Fibroblast of skin of right biceps (primary cell): ENCODE measurements around the gene SRRT.

Experiments used
- DNase-seq: peaks from one replicate; pipeline ENCODE4 v3.0.0-alpha.2; 2013

Gene SRRT, protein sequence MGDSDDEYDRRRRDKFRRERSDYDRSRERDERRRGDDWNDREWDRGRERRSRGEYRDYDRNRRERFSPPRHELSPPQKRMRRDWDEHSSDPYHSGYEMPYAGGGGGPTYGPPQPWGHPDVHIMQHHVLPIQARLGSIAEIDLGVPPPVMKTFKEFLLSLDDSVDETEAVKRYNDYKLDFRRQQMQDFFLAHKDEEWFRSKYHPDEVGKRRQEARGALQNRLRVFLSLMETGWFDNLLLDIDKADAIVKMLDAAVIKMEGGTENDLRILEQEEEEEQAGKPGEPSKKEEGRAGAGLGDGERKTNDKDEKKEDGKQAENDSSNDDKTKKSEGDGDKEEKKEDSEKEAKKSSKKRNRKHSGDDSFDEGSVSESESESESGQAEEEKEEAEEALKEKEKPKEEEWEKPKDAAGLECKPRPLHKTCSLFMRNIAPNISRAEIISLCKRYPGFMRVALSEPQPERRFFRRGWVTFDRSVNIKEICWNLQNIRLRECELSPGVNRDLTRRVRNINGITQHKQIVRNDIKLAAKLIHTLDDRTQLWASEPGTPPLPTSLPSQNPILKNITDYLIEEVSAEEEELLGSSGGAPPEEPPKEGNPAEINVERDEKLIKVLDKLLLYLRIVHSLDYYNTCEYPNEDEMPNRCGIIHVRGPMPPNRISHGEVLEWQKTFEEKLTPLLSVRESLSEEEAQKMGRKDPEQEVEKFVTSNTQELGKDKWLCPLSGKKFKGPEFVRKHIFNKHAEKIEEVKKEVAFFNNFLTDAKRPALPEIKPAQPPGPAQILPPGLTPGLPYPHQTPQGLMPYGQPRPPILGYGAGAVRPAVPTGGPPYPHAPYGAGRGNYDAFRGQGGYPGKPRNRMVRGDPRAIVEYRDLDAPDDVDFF

DNA sequence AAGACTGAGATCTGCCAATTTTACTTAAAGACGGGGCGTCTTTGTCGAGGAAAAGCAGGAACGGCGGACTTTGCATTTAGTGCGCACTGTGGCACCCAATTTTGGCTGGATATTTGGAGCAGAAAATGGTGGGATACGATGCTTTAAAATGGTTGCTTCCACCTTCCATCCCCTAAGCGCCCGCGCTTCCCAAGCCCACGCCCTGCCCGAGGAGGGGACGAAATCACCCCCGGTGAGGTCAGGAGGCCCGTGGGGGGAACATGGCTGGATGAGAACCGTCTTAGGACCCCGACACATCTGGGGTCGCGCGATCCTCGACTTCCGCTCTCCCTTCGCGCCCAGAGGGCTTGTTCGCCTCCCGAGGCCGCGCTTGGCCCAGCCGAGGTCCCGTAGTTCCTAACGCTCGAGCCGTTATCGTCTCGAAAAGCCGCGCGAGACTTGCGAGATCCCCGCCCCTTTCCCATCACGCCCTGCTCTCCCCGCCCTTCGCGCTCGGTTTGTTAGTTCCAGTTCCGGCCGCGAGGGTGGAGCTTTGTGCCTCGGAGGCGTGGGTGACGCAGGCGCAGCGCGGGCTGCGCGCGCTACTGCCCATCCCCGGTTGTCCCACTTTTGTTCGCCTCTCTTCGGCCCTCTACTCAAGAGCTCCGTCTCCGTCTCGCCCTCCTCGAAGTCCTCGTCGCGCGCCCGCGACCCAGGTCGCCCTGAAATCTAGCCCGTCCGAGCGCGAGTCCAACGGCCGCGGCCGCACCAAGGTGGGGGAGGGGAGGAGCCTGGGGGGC is at the start of gene SRRT:
TSS of gene SRRT (plus strand) at position 527 of the 779 bp plus-strand sequence. CDS start 488 bp downstream, outside the sequence.
- peak; percentile 99 for DNase-seq

DNA sequence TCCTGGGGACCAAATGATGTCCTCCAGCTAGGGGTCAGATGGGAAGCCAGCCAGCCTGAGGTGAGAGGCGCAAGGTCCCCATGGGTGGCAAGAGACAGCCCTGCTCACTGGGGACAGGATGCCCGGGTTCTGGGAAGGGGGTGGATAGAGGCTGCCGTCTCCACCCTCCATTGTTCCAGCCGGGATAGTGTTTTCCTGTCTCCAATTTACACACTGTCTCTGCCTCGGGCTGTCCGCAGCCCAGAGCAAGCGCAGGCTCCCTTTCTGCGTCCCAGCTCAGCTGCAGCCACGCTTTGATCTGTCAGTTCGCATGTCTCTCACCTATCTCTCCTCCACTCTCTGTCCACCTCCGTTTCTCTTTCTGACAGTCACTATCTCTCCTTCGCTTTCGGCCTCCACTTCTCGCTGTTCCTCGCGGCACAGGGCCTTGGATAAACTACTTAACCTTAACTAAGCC is 49.7 kb upstream of the SRRT start:
- peak; percentile 21 for DNase-seq

DNA sequence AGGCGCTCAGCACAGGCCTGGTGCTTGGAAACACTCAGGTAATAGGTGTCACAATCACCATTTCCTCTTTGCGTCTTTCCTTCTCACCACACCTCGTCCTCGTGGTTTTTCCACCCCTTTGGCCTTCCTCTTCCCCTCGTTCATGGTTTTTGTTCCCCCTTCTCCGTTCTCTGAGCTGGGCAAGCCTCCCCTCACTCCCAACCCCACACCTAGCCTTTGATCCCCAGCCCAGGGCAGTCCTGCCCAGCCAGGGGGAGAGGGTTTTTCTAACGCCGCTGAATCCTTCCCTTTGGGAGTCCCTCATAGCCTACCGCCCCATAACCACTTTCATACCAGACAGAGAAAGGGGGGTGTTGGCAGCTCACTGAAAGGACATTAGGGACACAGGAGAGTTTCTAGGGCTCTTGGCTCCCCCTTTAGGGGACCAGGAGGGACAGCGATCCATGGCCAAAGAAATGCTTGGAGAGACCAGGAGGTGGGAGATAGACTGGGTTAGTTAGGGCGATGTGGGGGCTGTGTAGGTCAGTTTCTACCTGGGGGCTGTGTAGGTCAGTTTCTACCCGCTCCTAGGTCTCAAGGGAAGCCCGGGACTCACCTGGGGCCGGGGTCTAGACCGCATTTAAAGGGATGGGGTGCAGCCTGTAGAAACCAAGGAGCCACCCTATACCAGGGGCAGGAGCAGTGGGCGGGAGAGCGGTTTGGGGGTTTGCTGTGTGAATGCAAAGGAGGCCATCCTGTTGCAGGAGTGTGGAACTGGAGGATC is 49.0 kb upstream of the SRRT start:
- peak; percentile 67 for DNase-seq

DNA sequence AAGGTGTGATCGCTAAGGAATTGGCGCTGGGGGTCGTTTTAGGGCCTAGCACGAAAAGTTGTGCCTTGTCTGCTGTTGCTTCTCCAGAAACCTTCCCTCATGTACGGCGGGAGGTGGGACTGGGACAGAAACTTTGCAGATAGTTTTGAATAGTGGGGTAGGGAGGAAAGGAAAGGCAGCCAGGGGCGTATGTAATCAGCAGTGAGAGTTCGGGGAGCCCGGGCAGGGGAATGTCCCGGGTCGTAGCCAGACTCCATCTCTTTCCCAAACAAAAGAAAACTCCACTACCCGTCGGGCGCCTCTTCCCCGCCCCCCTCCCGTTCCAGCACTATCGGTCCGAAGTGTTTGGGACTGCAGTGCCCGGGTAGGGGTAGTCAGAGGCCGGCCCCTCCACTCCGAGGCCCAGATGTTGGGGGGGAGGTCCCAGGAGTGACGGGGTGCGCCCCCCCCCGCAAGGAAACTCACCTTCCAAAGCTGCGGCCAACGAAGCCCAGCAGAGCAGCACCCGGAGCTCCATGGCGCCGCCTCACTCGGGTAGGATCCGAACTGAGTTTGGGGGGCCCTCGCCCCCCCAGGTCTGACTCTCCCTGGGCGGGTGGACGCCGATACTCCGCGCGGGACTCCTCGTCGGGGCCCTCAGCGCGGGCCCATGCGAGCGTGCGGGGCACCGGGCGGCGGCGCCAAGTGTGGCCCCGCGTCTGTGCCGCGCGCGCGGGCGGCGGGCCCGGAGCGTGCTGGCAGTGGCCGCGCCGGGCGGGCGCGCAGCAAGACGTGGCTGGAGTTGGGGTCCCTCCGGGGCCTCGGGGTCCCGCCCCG is 48.2 kb upstream of the SRRT start:
- no peak for DNase-seq

DNA sequence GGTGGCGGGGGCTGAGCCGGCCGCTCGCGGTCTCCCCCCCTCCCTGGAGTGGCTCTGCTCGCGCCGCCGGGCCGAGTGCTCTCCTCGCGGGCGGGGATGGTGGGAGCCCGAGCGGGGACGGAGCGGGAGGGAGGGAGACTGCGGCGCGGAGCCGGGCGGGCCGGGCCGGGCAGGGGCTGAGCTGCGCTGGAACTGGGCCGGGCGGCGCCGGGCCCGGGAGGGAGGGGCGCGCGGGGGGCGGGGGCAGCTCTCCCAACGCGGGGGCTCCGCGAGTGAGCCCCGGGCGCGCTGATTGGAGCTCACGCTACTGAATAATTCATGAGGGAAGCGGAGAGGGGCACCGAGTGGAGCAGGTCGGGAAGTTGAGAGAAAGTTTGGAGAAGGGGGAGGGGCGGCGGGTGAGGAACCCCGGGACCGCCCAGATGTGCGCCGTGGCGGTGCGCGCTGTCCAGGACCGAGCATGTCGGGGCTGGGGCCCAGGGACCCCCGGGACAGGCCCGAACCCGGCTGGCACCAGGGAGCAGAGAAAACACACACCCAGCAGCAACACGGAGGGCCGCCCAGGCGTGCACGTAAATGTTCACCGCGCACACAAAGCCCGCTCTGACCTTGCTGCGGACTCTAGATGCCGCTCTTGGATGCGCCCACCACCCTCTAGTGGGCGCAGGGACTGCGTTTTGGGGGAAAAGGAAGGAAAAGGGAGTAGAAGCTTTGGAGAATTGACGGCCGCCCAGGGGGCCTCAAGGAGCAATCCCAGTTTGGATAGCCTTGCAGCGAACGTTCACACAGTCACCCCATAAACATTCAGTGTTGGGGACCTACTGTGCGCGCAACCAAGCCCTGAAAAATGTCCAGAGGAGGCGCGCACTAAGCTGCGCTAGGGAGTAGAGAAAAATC is 47.3 kb upstream of the SRRT start, which contains the start of gene EPHB4:
TSS of gene EPHB4 (minus strand) at position 194 of the 897 bp plus-strand sequence. CDS start 493 bp downstream, outside the sequence.
- DNase-seq: peak; percentile 93

DNA sequence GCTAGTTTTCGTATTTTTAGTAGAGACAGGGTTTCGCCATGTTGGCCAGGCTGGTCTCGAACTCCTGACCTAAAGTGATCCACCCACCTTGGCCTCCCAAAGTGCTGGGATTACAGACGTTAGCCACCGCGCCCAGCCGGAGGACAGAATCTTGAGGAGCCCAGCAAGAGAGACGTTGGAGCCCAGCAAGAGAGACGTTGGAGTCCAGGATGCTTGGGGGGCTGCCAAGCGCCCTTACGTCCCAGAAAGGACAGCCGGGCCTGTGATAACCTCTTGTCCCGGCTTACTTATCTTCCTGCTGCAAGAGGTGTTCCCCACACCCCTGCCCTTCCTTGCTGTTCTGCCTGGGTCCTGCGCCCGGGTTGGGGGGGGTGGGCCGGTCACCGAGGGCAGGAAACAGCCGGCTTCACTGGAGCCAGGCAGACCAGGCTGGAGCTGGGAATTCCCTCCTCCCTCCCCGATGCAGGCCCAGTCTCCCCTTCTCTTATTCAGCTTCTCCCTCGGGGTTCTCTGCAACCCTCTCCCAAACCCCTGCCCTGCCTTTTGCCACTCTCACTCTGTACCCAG is 45.7 kb upstream of the SRRT start:
- DNase-seq: no peak

DNA sequence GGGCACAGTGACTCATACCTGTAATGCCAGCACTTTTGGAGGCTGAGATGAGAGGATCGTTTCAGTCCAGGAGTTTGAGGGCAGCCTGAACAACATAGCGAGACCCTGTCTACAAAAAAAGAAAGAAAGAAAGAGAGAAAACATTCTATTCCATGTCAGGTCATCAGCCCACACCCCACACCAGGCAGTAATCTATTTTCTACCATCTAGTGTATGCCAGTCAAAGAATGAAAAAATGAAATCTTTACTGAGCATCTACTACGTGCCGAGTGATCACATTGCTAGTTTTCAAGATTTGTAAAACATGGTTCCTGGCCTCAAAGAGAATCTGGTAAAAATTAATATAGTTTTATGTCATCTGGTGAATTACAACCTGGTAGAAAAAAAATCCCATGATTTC is 44.5 kb upstream of the SRRT start:
- no peak for DNase-seq

DNA sequence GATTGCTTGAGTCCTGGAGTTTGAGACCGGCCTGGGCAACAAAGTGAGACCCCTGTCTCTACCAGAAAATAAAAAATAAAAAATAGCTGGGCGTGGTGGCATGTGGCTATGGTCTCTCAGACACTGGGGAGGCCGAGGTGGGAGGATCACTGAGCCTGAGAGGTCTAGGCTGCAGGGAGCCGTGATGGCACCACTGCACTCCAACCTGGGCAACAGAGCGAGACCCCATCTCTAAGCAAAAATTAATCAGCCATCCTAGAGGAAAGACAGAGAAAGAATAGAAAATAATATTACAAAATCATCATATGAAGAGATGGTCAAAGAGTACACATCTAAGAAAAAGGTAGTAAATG is 42.6 kb upstream of the SRRT start:
- DNase-seq: no peak

DNA sequence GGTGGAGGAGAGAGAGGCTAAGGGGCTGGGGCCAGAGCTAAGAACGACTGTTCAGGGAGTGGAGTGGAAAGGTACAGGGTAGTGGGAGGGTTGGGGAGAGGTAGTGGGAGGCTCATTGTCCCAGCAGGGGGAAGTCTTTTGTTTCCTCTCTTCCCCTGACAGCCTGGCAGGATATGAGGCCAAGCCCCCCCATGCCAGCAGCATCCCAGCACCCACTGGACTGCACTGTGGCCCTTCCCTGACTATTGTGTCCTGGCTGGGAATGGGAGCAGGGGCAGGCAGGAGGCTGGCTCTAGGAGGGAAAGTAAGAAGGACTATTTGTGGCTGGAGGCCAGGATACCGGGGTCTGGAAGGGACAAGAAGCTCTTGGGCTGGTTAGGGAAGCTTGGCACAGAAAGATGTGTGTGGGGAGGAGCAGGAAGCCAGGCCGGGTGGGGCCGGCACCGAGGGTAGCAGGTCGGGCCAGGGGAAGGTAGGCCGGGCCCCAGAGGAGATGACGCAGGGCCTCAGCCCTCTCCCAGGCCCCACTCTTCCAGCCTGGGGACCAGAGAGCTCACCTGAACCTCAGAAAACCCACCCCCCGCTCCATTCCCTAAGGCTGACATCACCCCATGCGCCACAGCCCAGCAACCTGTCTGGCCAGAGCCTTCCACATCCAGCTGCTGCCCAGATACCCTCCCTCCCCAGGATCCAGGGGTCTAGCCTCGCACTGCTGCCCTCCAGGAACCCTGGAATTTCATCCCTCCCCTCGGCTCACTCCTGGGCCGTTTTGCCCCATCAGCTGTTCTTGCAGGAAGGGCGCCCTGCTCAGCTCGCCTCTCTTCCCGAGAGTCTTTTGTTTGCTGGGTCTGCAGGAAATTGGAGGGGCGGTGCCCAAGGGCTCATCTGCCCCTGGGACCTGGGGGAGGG is 38.7 kb upstream of the SRRT start:
- DNase-seq: peak; percentile 56

DNA sequence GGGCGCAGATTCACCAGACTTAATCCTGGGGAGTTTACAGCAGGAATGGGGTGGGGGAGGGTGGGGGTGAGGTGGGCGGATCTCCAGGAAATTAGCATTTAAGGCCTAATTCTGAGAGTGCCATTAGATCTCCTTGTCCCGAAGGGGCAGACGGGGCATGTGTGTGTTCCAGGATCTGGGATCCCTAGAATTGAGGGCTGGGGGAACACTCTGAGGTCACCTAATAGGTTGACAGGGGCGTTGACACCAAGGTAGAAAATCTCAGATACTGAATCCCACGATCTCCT is 38.1 kb upstream of the SRRT start:
- no peak for DNase-seq

DNA sequence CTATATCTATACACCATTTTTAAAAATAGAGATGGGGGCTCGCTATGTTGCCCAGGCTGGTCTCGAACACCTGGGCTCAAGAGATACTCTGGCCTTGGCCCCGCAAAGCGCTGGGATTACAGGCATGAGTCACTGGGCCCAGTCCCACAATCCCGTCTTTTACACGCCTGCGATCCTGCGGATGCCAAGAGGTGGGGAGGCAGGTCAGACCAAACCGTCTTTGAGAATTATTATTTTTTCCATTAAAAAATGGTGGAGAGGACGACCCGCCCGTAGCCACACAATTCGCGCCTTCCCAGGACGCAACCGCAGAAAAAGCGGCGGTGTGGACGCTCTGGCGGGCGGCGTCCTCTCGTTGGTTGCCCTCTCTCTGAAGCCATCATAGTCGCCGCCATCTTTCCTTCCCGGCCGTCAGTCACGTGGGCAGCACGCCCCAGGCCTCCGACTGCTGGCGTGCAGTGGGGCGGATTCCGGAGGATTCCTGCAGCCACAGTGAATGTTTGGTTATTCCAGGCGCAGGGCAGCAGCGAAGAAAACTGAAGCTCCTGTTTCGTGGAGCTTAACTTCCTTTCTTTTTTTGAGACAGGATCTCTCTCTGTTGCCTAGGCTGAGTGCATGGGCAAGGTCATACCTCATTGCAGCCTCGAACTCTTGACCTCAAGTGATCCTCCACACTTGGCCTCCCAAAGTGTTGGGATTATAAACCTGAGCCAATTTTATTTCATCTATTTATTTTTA is 37.6 kb upstream of the SRRT start:
- DNase-seq: peak; percentile 94

DNA sequence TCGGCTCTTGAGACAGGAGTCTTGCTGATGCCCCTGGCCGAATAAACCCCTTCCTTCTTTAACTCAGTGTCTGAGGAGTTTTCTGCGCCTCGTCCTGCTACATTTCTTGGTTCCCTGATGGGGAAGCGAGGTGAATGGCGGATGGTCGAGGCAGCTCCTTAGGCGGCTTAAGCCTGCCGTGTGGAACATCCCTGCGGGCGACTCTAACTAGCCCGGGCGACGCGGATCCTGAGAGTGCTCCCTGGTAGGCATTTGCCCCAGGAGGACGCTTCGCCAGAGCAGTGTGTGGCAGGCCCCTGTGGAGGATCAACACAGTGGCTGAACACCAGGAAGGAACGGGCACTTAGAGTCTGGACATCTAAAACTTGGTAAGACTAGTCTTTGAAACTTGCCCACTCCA is 35.5 kb upstream of the SRRT start:
- DNase-seq: no peak

DNA sequence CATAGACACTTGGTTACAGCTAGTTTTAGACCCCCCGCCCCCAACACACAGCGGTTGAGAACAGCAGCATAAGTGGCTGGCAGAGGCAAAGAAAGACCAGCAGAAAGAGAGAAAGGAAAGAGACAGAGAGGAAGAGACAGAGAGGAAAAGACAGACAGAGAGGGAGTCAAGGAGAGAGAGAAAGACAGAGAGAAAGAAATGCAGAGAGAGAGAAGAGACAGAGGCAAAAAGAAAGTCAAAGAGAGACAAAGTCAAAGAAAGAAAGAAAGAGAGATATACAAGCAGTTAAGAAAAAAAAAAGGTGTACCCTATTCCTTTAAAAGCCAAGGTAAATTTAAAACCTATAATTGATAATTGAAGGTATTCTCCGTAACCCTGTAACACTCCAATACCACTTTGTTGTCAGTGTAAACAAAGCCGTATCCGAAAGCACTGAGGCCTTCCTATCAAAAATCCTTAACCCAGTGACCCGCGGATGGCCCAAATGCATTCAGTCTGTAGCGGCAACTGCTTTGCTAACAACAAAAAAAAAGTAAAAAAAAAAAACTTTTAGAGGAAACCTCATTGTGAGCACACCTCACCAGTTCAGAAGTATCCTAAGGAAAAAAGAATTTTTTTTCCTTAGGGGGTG is 34.3 kb upstream of the SRRT start:
- no peak for DNase-seq

DNA sequence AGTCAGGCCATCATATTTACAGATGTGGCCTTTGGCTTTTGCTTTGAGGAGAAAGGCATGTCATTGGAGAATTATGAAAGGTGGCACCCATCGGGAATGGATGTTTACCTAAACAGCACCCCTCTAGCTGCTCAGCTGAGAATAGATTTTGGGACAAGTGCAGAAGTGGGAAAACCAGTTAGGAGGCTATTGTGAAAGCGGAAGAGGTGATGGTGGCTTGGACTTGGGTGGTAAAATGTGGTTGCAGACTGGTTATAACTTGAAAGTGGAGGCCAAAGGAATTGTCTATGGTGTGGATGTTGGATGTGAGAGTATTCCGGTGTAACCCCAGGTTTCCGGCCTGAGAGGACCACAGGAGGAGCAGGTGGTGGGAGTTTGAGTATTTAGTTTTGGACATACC is 27.5 kb upstream of the SRRT start:
- DNase-seq: no peak

DNA sequence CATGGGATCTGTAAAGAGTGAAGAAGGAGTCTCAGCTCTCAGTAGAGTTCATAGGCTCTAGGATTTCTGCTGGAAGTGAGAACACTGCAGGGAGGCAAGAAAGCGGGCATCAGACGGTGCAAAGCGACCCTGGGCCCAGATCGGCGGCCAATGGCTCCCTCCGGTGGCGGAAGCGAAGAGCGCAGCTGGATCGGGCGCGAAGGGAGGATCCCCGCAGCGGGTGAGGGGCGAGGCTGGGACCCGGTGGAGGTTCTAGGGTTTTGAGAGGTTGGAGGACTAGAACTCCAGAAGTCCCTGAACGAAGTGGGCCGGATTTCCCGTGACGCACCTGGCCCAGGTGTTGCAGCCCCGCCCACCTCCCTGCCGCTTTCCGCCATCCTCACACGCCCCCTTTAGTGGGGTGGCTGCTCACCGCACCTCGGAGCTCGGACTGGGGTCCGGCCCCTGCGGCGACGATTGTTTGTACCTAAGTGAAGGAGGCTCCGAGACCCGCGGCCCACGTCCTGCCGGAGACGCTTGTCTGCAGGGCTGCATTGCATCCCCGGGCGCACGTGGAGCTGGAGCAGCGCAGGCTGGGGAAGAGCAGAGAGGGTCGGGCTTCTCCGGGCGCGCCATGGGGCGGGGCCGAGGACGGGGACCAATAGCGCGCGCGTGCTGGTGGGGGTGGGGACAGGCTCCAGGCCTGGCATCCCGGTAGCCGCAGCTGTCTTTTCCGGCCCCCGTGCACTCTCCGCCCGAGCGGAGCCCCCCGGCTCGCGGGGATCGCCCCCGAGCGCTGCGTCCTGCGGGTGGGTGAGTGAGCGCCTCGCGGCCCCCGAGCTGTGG is 22.6 kb upstream of the SRRT start, which contains the start of gene SLC12A9:
TSS of gene SLC12A9 (plus strand) at position 666 of the 825 bp plus-strand sequence. CDS start 1,485 bp downstream, outside the sequence.
- DNase-seq: peak; percentile 90

DNA sequence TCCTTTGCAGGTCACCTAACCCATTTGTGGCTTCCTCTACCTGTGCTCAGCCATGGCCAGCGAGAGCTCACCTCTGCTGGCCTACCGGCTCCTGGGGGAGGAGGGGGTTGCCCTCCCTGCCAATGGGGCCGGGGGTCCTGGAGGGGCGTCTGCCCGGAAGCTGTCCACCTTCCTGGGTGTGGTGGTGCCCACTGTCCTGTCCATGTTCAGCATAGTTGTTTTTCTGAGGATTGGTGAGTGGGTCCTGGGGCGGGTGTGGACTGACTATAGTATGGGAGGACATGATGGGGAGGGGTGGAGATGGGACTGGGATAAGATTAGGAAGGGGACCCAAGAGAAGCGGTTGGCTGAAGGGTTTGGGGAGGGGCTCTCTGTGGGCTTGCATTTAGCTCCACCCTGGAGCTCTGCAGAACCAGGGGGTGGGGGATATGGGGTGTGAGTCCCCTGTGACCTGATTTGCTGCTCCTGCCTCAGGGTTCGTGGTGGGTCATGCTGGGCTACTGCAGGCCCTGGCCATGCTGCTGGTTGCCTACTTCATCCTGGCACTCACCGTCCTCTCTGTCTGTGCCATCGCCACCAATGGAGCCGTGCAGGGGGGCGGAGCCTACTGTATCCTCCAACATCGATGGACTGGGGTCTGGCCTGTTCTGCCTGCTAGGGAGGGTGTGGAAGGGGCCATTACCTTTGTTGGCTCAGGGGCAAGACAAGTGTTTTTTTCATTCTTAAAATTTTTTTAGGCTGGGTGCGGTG is 20.6 kb upstream of the SRRT start:
- DNase-seq: no peak
